ENCODE data around the gene EWSR1. TPM values are rescaled to one million over a fixed set of nuclear protein-coding genes. Genes with fewer than 3 reads are reported as not detected.

EWSR1 gene
- total RNA-seq, 1 donor from 2014 or later, result 355 TPM

DNA sequence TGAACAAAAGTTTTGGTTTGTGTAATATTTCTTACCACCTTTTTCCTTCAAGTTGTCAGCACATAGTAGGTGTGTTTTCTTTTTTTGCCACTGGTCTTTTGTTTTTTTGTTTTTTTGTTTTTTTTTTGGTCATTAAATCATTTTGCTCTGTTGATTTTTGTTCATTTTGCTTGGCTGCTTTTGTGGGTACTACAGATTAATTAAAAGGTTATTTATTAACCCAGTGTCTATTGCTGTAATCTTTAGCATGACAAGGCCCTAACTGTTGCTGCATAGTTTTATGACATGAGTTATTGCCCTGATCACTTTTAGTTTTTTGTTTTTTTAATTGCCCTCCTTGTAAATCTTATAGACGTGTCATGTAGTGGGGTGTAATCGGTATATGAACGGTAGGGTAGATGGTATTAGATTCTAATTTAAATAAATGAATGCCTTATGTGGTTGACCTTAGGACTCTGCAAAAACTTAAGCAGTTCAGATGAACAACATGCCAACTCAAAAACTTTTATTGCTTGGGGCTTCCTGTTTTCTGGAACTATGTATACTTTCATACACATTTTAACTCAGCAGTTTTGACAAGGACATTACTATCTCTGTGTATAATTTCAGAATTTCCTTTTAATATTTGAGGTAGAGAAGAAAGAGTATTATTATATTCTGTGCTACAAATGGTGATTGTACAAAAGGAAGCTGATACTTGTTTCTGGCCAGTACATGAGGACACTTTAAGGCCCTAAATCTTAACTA, 7.9 kb downstream of the EWSR1 start:
- peaks cover 16% of the 10 kb centered on the region for H3K4me1 Mint-ChIP-seq (ENCODE audit: low read depth, unreplicated experiment)
- H3K4me3 Mint-ChIP-seq (ENCODE audit: unreplicated experiment), result no peak overlapping the region
- no peaks in the 10 kb centered on the region for H3K36me3 Mint-ChIP-seq (ENCODE audit: unreplicated experiment)
- TF ChIP-seq, protein P1, sequence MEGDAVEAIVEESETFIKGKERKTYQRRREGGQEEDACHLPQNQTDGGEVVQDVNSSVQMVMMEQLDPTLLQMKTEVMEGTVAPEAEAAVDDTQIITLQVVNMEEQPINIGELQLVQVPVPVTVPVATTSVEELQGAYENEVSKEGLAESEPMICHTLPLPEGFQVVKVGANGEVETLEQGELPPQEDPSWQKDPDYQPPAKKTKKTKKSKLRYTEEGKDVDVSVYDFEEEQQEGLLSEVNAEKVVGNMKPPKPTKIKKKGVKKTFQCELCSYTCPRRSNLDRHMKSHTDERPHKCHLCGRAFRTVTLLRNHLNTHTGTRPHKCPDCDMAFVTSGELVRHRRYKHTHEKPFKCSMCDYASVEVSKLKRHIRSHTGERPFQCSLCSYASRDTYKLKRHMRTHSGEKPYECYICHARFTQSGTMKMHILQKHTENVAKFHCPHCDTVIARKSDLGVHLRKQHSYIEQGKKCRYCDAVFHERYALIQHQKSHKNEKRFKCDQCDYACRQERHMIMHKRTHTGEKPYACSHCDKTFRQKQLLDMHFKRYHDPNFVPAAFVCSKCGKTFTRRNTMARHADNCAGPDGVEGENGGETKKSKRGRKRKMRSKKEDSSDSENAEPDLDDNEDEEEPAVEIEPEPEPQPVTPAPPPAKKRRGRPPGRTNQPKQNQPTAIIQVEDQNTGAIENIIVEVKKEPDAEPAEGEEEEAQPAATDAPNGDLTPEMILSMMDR (IDR thresholded peaks at IDR 0.05; ENCODE audit: partially characterized antibody, unreplicated experiment), result no peak
- DNase-seq, result no peak
- peaks cover 1% of the 10 kb centered on the region for H3K9me3 Mint-ChIP-seq (ENCODE audit: unreplicated experiment)
- no peaks in the 10 kb centered on the region for H3K27me3 Mint-ChIP-seq (ENCODE audit: unreplicated experiment)
- H3K27ac Mint-ChIP-seq (ENCODE audit: unreplicated experiment), result peak overlapping the region; percentile 44

DNA sequence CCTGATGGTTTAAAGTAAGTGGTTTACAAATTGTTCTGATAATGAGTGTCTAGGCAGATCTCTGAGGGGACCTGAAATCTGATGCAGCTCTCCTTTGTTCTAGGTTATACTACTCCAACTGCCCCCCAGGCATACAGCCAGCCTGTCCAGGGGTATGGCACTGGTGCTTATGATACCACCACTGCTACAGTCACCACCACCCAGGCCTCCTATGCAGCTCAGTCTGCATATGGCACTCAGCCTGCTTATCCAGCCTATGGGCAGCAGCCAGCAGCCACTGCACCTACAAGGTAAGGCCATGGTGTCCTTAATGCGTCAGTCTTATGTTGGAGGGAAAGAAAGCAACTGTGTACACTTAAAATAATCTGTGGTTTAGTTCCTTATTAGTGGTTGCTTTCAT, 9.9 kb downstream of the EWSR1 start:
- peaks cover 6% of the 10 kb centered on the region for H3K4me1 Mint-ChIP-seq (ENCODE audit: low read depth, unreplicated experiment)
- TF ChIP-seq, protein P1 (IDR thresholded peaks at IDR 0.05; ENCODE audit: partially characterized antibody, unreplicated experiment), result no peak
- H3K27me3 Mint-ChIP-seq (ENCODE audit: unreplicated experiment), result no peaks in the 10 kb centered on the region
- DNase-seq, result no peak
- H3K4me3 Mint-ChIP-seq (ENCODE audit: unreplicated experiment), result no peak overlapping the region
- H3K36me3 Mint-ChIP-seq (ENCODE audit: unreplicated experiment), result no peaks in the 10 kb centered on the region
- H3K9me3 Mint-ChIP-seq (ENCODE audit: unreplicated experiment), result no peaks in the 10 kb centered on the region
- H3K27ac Mint-ChIP-seq (ENCODE audit: unreplicated experiment), result no peak overlapping the region

DNA sequence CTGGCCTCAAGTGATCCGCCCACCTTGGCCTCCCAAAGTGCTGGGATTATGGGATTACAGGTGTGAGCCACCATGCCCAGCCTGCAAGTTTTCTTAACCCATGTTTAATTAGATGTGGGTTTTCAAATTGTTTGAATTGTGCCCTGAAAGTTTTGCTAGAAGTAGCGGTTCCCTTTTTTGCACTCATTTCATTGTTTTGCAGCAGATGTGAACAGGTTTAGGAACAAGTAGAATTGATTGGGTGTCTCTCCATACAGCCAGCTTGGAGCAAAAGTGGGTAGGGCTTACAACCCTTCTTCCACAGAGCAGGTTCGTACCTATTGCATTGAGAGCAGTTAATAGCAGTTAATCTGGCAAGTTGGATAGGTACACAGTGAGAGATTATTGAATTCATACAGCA, 16.1 kb downstream of the EWSR1 start:
- Mint-ChIP-seq H3K27me3 (ENCODE audit: unreplicated experiment) (peaks cover 3% of the 10 kb centered on the region), H3K9me3 (ENCODE audit: unreplicated experiment) (no peaks in the 10 kb centered on the region), H3K27ac (ENCODE audit: unreplicated experiment) (no peak overlapping the region), H3K4me3 (ENCODE audit: unreplicated experiment) (no peak overlapping the region), H3K36me3 (ENCODE audit: unreplicated experiment) (no peaks in the 10 kb centered on the region), H3K4me1 (ENCODE audit: low read depth, unreplicated experiment) (no peaks in the 10 kb centered on the region)
- DNase-seq, result no peak
- TF ChIP-seq, protein P1 (IDR thresholded peaks at IDR 0.05; ENCODE audit: partially characterized antibody, unreplicated experiment), result no peak

DNA sequence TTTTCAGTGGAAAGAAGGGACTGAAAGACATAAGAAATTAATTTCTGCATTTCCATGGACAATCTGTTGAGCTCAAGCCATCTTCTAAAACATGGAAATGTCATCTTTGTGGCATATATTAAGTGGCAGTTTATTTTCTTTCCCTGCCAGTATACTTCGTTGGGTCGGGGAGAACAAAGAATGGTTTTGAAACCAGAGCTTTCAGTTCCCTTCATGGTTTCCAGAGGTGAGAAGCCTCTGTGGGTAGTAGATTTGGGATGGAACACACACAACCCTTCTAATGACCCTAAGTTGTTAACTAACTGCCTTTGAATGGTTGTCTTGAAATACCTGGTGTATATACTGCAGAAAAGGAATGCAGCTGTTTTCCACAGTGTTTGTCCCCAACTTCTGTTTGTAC, 20.8 kb downstream of the EWSR1 start:
- Mint-ChIP-seq H3K27me3 (ENCODE audit: unreplicated experiment) (peaks cover 3% of the 10 kb centered on the region), H3K27ac (ENCODE audit: unreplicated experiment) (peak overlapping the region; percentile 43), H3K4me3 (ENCODE audit: unreplicated experiment) (no peak overlapping the region), H3K9me3 (ENCODE audit: unreplicated experiment) (no peaks in the 10 kb centered on the region), H3K4me1 (ENCODE audit: low read depth, unreplicated experiment) (peaks cover 4% of the 10 kb centered on the region), H3K36me3 (ENCODE audit: unreplicated experiment) (no peaks in the 10 kb centered on the region)
- TF ChIP-seq, protein P1 (IDR thresholded peaks at IDR 0.05; ENCODE audit: partially characterized antibody, unreplicated experiment), result no peak
- no peak for DNase-seq

DNA sequence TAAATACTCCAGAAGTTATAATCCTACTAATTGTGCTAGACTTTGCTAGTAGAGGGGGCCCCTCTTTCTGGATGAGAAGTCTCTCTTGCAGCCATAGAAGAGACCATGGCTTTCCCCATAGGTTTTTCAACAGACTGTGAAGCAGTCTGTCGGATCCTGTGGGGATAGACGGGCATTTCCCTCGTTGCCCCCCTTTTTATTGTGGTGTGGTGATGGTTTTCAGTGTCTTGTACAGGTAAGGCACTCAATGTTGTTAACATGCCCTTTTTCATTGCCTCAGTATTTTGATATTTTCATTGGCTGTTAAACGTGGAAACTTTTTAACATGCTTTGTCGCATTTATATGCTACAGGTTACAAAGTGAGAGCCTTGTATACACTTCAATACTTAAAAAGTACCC, 22.0 kb downstream of the EWSR1 start:
- Mint-ChIP-seq H3K36me3 (ENCODE audit: unreplicated experiment) (no peaks in the 10 kb centered on the region), H3K9me3 (ENCODE audit: unreplicated experiment) (no peaks in the 10 kb centered on the region), H3K4me3 (ENCODE audit: unreplicated experiment) (no peak overlapping the region), H3K4me1 (ENCODE audit: low read depth, unreplicated experiment) (peaks cover 4% of the 10 kb centered on the region), H3K27ac (ENCODE audit: unreplicated experiment) (no peak overlapping the region), H3K27me3 (ENCODE audit: unreplicated experiment) (peaks cover 3% of the 10 kb centered on the region)
- TF ChIP-seq, protein P1 (IDR thresholded peaks at IDR 0.05; ENCODE audit: partially characterized antibody, unreplicated experiment), result no peak
- no peak for DNase-seq

Data from glutamatergic neuron (in vitro differentiated cells).